ENCODE measurements around the gene POLA2.

Gene POLA2

GRCh38 chr11:65334696-65335295 is 73.0 kb downstream of the POLA2 start:
- no peak for DNase-seq (ENCODE audit: low read depth)

GRCh38 chr11:65338676-65339075 is 76.9 kb downstream of the POLA2 start:
- DNase-seq (ENCODE audit: low read depth), result no peak

GRCh38 chr11:65340226-65340625 is 78.5 kb downstream of the POLA2 start:
- no peak for DNase-seq (ENCODE audit: low read depth)

DNA sequence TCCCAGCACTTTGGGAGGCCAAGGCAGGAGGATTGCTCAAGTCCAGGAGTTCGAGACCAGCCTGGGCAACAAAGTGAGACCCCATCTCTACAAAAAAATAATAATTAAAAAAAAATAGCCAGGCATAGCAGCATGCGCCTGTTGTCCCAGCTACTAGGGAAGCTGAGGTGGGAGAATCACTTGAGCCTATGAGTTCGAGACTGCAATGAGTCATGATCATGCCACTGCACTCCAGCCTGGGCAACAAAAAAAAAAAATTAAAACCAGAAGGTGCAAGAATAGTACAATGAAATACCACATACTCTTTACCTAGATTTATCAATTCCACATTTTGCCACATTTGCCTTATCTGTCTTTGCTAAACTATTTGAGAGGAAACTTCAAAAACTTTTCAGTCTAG is 80.1 kb downstream of the POLA2 start:
- no peak for DNase-seq (ENCODE audit: low read depth)

Data from activated T-cell treated with anti-CD3 and anti-CD28 coated beads for 48 hours (primary cell).